GM19193 (cell line): ENCODE data around the gene SLC26A1.

Source experiments
- POLR2A ChIP-seq: IDR thresholded peaks from 4 replicates; pipeline ENCODE4 v1.6.1; 2011; ENCODE audit not compliant: insufficient read depth, insufficient read length; ENCODE audit errors: extremely low read depth

The SLC26A1 gene, protein sequence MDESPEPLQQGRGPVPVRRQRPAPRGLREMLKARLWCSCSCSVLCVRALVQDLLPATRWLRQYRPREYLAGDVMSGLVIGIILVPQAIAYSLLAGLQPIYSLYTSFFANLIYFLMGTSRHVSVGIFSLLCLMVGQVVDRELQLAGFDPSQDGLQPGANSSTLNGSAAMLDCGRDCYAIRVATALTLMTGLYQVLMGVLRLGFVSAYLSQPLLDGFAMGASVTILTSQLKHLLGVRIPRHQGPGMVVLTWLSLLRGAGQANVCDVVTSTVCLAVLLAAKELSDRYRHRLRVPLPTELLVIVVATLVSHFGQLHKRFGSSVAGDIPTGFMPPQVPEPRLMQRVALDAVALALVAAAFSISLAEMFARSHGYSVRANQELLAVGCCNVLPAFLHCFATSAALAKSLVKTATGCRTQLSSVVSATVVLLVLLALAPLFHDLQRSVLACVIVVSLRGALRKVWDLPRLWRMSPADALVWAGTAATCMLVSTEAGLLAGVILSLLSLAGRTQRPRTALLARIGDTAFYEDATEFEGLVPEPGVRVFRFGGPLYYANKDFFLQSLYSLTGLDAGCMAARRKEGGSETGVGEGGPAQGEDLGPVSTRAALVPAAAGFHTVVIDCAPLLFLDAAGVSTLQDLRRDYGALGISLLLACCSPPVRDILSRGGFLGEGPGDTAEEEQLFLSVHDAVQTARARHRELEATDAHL

DNA sequence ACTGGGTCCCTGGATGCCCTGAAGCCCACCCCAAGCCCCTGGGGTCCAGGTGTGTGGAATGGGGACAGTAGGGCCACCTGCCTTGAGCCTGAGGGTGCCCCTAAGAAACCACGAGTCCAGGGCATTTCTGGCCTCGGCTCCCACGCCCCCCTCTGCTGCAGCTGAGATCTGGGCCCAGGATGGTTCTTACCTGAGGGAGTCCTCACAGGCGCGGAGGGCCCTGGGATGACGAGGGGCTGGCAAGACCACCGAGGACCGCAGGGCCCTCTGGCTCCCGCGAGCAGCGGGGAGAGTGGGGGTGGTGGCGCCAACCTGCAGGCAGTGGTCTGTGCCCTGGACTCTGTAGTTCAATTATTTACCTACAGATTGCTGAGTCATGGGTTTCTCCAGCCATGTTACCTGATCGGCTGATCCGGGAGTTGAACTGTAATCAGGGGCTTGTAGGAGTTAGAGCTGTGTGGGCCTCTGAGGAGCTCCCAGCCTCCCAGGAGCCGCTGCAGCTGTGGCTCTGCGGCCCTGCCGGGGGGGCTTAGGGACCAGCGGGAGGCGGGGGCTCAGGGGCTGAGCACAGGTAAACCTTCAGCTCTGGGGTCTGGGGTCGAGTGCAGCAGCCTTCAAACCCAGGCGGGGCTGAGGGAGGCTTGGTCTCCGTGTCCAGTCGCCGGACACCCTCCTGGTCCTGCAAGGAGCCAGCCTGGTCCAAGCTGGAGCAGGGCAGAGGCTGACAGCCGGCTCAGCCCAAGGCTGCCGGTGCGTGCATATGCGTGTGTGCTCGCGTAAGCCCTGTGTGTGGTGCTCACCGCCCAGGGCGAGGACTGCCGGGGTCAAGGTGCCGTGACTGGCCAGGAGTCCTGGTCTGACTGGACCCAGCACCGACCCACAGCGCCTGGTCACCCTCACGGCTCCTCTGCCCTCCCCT lies at the start of gene SLC26A1:
Gene SLC26A1, minus strand, starts transcription at position 294 of the 919 bp plus-strand sequence. CDS start 1,701 bp downstream, outside the sequence.
- no peak for TF ChIP-seq POLR2A

DNA sequence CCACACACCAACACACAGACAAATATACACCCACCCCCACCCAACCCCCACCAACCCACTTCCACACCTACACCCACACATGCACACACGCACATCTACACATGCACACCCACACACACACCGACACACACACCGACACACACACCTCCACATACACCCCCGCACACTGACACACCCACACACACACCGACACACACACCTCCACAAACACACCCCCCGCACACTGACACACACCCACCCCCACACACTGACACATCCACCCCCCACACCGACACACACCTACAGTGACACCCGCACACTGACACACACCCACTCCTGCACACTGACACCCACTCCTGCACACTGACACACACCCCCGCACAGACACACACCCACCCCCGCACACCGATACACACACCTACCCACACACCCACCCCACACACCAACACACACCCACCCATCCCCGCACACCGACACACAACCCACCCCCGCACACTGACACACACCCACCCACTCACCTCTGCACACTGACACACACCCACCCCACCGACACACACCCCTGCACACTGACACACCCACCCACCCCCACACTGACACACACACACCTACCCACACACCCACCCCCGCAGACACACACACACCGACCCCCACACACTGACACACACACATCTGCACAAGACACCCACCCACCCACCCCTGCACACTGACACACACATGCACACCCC lies 49.3 kb upstream of the SLC26A1 start:
- no peak for TF ChIP-seq POLR2A

DNA sequence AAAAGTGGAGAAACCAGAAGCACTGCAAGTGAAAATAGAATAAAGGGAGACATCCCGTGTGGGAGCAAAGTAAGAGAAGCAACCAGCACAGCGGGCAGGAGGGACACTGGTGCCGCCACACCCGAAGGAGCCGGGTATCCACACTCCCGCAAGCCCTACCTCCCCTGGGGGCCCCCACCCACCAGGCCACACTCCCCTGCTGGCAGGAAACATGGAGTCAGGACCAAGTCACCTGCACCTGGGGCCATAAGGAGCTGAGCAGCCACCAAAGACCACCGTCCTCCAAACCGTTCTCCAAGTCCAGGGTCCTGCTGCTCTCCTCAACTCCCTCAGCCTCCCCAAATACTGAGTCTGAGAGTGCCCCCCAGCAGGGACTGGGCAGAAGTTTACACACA lies 48.7 kb upstream of the SLC26A1 start:
- no peak for TF ChIP-seq POLR2A

DNA sequence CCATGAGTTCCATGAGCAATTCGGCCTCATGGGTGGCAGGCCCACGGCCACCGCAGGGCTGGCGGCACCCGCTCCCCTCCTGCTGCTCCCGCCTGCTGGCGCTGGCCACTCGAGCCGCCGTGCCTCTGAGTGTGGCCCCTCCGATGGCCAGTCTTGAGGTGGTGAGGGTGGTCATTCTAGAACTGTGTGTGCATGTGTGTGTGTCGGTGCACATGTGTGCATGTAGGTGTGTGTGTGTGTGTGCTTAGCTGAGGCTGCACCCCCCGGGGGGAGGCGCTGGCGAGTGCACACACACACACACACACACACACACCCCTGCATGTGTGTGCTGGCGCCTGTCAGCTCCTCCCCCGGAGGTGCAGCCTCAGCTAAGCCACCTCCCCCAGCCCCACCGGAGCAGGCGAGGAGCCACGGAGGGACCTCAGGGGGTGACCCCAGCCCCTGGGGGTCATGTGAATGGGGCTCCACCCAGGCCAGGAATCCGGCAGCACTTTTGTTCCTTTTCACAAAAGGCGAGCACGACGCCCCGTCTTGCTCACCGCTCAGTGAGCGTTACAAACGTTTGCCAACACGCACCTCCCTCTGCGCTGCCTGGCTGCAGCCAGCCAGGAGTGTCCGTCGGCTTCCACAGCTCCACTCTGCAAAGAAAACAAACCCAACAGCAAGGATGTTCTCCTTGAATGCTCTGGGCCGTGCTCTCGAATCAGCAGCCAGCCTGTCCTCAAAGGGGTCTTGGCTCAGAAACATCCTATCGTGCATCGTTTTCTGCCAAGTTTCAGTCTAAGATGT lies 48.1 kb upstream of the SLC26A1 start:
- TF ChIP-seq POLR2A = no peak

DNA sequence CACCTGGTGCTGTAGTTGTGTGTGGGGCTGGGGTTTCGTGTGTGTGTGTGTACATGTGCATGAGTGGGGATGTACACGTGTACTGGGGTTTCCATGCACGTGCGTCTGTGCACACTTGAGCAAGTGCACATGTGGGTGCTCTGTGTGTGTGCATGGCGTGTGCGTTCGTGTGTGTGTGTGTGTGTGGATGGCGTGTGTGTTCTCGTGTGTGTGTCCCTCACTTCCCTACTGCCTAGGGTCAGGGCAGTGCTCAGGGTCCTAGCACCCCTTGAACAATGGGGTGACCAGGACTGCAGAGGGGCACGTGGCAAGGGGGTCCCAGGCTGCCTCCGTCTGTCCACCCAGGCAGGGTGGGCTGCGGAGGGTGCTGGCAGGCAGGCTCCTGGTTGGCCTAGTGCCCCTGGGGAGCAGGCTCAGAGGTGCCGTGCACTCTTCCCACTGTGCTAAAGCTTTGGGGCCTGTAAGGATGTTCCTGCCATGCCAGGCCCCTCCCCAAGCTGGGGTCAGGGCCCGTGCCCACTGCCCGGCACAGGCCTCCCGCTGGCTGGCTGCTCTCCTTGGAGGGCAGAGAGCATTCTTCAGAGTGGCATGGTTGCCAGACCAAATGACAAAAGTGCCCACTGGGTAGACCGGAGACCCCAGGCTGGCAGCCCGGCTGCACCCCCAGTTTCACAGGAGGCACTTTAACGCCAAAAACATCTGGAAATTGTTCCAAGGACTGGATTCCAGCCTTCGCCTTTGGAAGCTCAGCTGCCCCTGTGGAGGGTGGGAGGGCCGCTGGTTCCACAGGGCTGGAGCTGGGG lies 47.3 kb upstream of the SLC26A1 start:
- TF ChIP-seq POLR2A = no peak

DNA sequence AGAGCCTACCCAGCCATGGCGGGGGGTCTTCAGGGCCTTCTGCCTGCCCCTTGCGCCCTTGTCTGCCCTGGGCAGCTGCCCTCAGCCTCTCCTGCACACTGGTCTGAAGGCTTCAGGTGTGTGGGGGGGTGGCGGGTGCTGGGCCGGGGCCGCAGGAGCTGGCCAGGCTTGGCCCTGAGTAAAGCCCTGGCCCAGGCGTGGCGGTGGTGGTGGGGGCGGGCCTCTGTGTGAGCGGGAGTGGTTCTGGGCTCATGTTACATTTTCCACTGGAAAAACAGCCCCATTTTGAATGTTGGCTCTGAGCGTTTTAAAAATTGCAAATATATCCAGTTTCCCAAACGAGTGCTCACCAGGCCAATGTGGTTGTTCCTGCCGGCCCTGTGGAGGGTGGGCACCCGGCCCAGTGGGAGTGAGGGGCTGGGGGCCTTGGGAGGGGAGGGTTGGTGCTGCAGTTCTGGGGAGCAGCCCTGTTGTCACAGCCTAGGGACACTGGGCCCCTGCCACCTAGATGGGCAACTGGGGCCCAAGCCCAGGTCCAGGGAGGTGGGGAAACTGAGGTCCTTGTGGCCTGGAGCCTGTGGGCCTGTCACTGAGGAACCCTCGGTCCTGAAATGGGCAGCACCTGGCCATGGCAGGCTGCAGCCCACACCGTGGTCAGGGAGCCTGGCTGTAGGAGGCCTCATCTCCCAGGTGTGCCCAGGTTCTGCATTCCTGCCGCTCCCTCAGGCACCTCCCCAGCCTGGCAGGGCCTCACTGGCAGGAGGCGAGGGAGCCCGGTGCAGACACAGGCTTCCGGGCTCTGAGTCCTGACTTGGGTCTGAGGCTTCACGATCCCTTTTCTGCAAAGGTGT lies 46.5 kb upstream of the SLC26A1 start:
- TF ChIP-seq POLR2A = no peak

DNA sequence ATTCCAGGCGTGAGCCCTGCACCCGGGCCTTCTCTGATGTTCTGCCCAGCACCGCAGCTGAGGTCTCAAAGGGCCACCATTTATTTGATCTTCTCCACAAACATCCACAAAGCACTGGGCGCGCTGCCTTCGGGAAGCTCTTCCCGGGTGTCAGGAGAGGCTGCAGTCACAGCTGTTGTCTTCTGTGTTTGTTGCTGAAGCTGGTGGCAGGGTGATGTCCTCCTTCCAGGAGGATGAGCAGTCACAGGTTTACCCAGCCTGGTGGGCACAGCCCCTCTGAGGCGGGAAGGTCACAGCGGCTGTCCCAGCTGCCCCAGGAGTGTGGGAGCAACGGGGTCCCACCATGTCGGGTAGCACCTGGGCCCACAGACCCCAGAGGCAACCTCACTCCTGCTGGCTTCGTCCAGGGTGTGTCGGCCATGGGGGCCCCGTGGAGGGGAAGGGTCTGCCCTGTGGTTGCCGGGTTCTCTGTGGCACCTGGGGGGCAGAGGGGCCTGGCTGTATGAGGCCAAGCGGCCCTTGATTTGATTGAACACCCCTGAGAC lies 45.8 kb upstream of the SLC26A1 start:
- TF ChIP-seq POLR2A = no peak

DNA sequence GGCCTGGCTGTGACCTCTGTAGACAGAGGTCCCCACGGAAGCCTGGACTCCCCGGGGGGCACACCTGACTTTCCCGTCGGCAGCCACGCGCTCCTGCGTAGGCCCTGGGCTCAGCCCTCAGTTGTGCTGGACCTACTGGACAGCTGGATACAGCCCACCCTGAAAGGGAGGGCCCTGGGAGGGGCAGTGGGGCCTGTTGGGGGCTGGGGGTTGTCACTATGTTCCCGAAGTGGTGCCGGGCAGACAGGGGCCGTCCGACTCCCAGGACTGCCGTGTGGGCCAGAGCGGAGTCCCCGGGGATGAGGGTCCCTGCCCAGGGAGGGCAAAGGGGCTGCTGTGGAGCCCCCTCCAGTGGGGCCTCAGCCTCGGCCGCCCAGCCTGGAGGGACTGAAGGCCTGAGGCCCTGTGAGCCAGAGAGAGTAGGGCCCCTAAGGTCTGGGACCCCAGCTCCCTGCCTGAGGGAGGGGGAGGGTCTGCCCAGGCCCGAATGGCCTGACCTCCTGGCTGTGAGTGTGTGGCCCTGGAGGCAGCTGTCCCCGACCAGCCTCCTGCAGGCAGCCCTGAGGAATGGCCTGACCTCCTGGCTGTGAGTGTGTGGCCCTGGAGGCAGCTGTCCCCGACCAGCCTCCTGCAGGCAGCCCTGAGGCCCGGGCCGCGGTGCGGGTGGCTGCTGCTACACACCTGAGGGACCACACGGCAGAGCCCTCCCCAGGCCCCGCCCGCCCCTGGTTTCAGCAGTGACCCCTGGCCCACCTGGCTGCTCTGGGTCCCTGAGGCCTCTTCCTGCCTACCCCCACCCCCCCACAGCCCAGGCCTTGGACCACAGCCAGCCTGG lies 44.0 kb upstream of the SLC26A1 start:
- no peak for TF ChIP-seq POLR2A

DNA sequence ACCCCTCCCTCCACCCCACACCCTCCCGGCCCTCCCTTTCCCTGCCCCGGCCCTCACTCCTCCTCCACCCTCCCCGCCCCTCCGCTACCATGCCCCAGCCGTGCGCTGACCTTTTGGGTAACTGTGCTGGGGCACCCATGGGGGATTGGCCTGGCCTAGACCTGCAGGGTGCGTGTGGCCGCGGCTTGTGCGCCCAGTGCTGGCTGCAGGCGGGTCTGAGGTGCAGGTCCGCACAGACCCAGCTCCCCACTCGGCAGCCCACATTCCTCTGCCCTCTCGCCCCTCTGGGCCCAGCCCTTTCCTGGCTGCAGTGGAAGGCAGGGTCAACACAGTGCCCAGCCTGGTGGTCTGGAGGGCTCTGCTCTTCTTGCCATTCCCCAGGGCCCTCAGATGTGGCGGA lies 42.9 kb upstream of the SLC26A1 start:
- TF ChIP-seq POLR2A = no peak

DNA sequence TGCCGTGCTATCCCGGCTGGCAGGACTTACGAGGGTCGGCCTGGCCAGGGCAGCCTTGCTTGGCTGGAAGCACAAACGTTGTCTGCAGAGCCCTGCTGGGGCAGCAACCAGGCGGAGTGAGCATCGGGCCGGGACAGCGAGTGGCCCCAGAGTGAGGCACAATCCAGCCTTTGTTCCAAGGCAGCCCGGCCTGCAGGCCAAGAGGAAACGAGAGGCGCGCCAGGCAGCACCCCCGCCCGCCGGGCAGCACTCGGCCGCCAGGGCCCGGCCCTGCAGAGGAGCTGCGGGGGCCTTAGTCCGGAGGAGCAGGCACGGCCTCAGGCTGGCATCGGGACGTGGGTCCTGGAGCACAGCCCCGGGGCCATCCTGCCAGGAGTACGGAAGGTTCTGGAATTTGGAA lies 42.3 kb upstream of the SLC26A1 start:
- no peak for TF ChIP-seq POLR2A

DNA sequence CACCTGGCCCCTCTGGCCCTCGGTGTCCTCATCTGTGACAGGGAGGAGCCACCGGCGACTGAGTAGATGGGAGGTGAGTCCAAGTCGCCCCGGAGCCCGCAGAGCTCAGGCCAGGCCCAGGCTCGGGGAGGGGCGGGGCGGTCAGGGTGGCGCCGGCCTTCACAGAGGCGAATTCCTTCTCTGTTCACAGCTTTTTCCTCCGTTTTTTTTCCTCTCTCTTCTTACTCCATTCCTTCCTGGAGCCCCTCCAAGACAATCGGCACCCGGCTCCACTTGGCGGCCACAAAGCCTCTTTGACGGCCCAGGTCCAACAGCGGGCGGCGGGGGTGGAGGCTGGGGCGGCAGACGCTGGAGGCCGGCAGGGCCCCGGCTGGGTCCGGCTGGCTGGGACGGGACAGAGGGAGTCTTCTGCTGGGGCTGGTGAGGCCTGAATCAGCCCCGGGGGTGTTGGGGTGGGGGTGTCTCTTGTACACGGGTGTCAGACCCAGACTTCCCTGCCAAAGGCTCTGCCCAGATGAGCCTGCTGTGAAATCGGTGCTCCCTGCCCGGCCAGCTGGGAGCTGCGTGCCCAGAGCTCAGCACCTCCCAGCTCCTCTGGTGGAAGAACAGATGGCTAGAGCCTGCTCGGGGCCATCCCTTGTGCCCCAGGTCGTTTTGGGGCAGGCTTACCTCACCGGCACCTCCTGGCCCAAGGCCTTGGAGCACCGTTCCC lies 40.8 kb upstream of the SLC26A1 start:
- no peak for TF ChIP-seq POLR2A

DNA sequence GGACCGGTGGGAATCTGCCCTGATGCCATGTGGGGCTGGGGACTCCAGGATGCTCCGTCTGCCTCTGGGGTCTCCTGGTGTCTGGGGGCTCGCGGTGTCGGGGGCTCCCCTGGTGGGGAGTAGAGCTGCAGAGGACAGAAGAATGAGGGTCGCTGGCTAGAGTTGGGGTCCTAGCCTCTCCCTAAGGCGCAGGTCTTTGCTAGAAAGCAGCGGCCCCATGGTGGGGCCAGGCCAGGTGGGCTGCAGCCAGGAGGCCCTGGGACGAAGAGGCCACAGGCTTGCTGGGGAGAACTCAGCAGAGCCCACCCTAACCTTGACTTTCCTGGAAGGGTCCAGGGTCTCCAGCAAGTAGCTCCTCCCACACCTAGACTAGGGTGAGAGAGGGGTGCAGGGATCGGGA lies 39.7 kb upstream of the SLC26A1 start:
- no peak for TF ChIP-seq POLR2A
